Choroid plexus epithelial cell (primary cell): ENCODE data around the gene TIMM17A.
"Not testable (repeated sequence)": the region's sequence is repeated elsewhere in the genome, so short reads cannot be mapped to it uniquely, and the experiment has no call there.

Experiments used
- DNase-seq: peaks from one replicate; pipeline ENCODE4 v3.0.0-alpha.2; 2010; ENCODE audit warnings: low read depth
- H3K4me3 ChIP-seq: 2 replicates; pipeline ENCODE4 v1.5.1; 2011; ENCODE audit warnings: low read depth, mild to moderate bottlenecking, control low read depth, low read length, moderate library complexity
- TF ChIP-seq, protein P1 (sequence below): conservative IDR thresholded peaks from 2 replicates; pipeline ENCODE4 v1.5.1; 2011; ENCODE audit warnings: low read depth, mild to moderate bottlenecking, control low read depth, inconsistent platforms, low read length, moderate library complexity

The TIMM17A gene

DNA sequence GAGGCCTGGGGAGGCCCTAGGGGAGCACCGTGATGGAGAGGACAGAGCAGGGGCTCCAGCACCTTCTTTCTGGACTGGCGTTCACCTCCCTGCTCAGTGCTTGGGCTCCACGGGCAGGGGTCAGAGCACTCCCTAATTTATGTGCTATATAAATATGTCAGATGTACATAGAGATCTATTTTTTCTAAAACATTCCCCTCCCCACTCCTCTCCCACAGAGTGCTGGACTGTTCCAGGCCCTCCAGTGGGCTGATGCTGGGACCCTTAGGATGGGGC lies 60.3 kb downstream of the TIMM17A start:
- TF ChIP-seq, protein P1, sequence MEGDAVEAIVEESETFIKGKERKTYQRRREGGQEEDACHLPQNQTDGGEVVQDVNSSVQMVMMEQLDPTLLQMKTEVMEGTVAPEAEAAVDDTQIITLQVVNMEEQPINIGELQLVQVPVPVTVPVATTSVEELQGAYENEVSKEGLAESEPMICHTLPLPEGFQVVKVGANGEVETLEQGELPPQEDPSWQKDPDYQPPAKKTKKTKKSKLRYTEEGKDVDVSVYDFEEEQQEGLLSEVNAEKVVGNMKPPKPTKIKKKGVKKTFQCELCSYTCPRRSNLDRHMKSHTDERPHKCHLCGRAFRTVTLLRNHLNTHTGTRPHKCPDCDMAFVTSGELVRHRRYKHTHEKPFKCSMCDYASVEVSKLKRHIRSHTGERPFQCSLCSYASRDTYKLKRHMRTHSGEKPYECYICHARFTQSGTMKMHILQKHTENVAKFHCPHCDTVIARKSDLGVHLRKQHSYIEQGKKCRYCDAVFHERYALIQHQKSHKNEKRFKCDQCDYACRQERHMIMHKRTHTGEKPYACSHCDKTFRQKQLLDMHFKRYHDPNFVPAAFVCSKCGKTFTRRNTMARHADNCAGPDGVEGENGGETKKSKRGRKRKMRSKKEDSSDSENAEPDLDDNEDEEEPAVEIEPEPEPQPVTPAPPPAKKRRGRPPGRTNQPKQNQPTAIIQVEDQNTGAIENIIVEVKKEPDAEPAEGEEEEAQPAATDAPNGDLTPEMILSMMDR, result no peak
- DNase-seq, result no peak
- no peak overlapping the region for H3K4me3 ChIP-seq

DNA sequence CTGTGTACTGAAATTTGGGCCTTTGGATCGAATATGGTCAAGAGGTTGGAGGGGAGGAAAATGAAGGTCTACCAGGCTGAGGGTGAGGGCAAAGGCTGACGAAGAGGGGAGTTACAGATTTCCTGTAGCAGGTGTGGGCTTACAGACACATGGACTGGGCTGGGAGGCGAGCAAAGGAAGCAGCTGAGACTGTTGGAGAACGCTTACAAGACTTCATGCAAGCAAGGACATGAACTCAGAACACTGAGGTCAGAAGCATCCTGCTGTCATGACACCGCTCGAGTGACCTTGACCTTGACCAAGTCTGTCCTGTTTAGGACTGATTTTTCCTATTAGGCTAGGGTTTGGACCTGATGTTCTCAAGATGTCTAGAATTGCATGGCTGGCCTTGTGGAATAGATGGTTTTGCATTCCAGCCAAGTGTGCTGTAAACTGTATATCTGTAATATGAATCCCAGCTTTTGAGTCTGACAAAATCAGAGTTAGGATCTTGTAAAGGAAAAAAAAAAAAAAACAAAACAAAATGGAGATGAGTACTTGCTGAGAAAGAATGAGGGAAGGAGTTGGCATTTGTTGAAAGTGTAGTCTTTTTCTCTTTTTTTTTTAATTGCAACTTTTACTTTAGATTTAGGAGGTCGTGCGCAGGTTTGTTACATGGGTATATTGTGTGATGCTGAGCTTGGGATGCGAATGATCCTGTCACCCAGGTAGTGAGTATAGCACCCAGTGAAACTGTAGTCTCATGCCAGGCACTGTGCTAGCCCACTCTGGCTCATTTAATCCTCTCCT lies 60.9 kb downstream of the TIMM17A start:
- DNase-seq, result peak; percentile 56
- H3K4me3 ChIP-seq, result no peak overlapping the region
- TF ChIP-seq, protein P1, result no peak

DNA sequence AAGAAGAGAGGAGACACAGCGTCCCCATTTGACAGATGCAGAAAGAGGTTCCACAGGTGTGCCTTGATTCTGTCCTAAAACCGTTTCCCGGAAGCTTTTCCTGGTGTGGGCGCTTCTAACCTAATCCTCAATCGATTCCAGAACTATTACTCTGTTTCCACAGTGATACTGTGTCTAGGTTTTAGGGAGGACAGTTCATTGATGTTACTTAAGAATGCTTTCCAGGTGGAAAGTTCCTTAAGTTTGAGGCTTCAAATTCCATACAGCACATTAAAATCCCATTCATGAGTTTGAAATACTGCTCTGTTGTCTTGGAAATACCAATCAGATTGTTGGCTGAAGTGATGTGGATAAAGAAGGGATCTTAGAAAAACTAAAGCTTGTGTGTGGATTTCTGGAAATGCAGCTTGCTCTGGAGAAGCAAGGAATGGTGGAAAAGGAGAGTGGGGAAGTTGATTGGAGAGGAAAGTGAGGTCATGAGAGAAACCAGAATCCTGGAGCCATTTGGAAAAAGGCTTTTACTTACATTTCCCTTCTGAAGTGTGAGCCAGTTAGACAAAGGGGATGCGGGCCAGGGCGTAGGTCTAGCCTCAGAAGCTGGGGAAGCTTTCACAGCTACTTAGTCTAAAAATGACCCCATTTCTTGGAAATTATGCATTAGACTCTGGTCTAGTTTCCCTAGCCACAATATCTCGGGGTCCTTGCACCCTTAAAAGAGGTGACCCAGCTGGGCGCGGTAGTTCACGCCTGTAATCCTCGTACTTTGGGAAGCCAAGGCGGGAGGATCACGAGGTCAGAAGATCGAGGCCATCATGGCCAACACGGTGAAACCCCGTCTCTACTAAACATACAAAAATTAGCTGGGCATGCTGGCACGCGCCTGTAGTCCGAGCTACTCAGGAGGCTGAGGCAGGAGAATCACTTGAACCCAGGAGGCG lies 61.8 kb downstream of the TIMM17A start:
- no peak overlapping the region for H3K4me3 ChIP-seq
- TF ChIP-seq, protein P1, result no peak
- DNase-seq, result no peak

DNA sequence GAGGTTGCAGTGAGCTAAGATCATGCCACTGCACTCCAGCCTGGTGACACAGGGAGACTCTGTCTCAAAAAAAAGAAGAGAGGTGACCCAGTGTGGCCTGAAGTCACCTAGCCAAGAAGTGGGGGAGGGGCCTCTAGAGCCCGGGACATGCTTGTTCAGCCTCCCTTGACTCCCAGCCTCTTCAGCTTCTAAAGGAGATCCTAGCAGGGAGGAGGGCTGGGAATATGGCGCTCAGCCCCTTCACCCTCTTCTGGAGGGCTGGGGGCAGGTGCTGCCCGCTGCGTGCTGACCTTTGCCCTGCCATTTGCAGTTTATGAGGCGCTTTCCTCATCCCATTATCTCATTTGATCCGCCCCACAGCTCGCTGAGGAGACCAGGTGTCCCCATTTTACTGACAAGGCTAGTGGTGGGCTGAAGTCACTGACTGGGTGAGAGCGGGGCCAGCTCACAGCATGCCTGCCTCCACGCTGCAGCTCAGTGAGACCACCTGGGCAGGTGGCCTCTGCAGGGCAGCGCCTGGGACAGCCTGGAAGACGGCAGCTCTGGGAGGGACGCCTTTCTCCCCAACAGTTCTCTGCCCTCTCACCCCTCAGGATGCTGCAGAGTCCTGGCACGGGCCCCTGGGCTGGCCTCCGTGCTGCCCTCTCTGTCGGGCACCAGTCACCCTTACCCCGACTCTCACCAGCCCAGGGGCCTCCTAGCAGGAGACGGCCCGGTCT lies 62.6 kb downstream of the TIMM17A start:
- no peak for DNase-seq
- TF ChIP-seq, protein P1, result no peak
- H3K4me3 ChIP-seq, result no peak overlapping the region

DNA sequence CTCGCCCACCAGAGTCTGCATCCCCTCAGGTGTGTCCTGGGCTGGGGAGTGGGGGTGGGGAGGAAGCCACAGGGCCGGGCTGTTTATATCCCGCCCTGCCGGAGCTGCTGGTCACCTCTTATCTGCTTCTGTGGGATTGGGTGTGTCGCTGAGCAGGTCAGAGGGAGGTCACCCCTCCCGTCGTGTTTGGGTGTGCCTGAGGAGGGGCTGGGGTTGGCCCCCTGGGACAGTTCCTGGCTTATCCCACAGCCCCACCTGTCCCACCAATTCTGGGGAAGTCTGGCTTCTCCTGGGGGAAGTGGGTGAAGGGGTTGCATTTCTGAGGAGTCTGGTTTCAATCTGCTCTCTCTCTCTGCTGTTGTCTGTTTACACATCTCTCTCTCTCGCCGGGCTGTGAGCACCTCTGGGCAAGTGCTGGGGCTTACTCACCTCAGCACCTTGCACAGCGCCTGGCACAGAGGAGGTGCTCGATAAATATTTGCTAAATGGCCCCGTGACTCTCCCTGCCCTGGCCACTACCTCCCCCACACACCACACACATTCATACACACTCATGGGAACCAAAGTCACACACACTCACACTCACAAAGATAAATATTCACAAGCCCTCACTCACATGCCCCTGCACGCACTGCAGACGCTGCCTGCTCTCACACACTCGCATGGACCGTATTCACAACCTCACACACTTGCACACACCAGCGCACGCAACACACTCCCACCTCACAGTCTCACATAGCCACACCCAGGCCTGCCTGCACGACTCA lies 63.3 kb downstream of the TIMM17A start:
- TF ChIP-seq, protein P1, result no peak
- DNase-seq, result peak; percentile 6
- no peak overlapping the region for H3K4me3 ChIP-seq

DNA sequence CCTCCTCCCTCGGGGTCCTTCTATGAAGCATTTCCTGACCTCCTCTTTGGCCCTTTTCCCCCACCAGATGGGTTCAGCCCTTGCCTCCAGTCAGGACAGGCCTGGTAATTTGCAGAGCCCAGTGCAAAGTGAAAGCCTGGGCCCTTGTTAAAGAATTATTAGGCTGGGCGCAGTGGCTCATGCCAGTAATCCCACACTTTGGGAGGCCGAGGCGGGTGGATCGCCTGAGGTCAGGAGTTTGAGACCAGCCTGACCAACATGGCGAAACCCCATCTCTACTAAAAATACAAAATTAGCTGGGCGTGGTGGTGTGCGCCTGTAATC lies 63.9 kb downstream of the TIMM17A start:
- not testable (repeated sequence) for H3K4me3 ChIP-seq, DNase-seq
